A549 (cell line): ENCODE data around the gene PIGC.

Source experiments
- CTCF ChIP-seq: fragments of >200 bp; sonication (Bioruptor Twin); formaldehyde crosslinking; IDR thresholded peaks from 3 replicates; pipeline ENCODE4 v1.5.1; 2016
- EP300 ChIP-seq, 2 experiments: fragments of >200 bp; sonication (Bioruptor Twin); formaldehyde crosslinking; IDR thresholded peaks; 2 replicates in 1 of 2; 3 replicates in 1 of 2; pipeline ENCODE4 v1.6.1; 2016 to 2017
- ESRRA ChIP-seq: fragments of 150-350 bp; IDR thresholded peaks from 2 replicates; pipeline ENCODE4 v1.6.1; 2014; ENCODE audit warnings: mild to moderate bottlenecking, low read length, borderline replicate concordance
- HMGXB4 ChIP-seq: fragments of 250-450 bp; sonication (Bioruptor Pico); IDR thresholded peaks from 2 replicates; pipeline ENCODE4 v1.5.0; 2021; ENCODE audit warnings: mild to moderate bottlenecking, moderate library complexity, borderline replicate concordance
- HOXB5 ChIP-seq: fragments of 250-450 bp; sonication (Bioruptor Pico); IDR thresholded peaks from 2 replicates; pipeline ENCODE4 v1.5.0; 2020; ENCODE audit warnings: mild to moderate bottlenecking, moderate library complexity
- MAZ ChIP-seq: fragments of 150-350 bp; IDR thresholded peaks from 2 replicates; pipeline ENCODE4 v1.6.1; 2014; ENCODE audit warnings: antibody characterized with exemption, low read depth, low read length, borderline replicate concordance
- RAD21 ChIP-seq, 2 experiments: fragments of >200 bp in 1 of 2; sonication (Bioruptor Twin) in 1 of 2; formaldehyde crosslinking in 1 of 2; IDR thresholded peaks in 1 of 2; conservative IDR thresholded peaks in 1 of 2; 2 replicates in 1 of 2; 3 replicates in 1 of 2; pipeline ENCODE4 v1.6.1; 2012 to 2018; ENCODE audit warnings: inconsistent platforms in 1 of 2
- RCOR1 ChIP-seq: fragments of 150-350 bp; IDR thresholded peaks from 2 replicates; pipeline ENCODE4 v1.6.1; 2014; ENCODE audit warnings: antibody characterized with exemption, low read length, low read depth
- SREBF2 ChIP-seq: fragments of 450-650 bp; IDR thresholded peaks from 2 replicates; pipeline ENCODE4 v1.6.1; 2014; ENCODE audit warnings: mild to moderate bottlenecking, moderate library complexity
- TF ChIP-seq, protein P1 (sequence below): fragments of 450-650 bp; IDR thresholded peaks from 2 replicates; pipeline ENCODE4 v1.6.1; 2014; ENCODE audit warnings: antibody characterized with exemption

DNA sequence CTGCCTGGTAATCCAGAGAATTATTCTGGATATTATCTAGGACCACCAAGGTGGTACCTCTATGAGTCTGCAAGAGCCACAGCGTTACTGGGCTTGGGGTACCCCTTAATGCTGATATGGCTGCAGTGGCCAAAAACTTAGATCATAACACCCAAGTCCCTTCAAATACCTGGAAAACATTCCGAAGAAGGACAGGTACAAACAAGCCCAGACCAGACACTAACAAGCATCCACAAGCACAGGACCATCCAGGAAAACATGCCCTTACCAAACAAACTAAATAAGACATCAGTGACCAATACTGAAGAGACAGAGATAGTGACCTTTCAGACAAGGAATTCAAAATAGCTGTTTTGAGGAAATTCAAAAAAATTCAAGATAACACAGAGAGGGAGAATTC, 20.5 kb downstream of the PIGC start:
- no peak for TF ChIP-seq MAZ
- TF ChIP-seq RCOR1: no peak
- no peak for TF ChIP-seq CTCF
- no peak for TF ChIP-seq ESRRA
- no peak for TF ChIP-seq HOXB5 (CRISPR knock-in tag)
- TF ChIP-seq EP300 (IDR thresholded peaks at IDR 0.05): no peak
- TF ChIP-seq, protein P1, sequence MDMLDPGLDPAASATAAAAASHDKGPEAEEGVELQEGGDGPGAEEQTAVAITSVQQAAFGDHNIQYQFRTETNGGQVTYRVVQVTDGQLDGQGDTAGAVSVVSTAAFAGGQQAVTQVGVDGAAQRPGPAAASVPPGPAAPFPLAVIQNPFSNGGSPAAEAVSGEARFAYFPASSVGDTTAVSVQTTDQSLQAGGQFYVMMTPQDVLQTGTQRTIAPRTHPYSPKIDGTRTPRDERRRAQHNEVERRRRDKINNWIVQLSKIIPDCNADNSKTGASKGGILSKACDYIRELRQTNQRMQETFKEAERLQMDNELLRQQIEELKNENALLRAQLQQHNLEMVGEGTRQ: no peak
- no peak for TF ChIP-seq HMGXB4 (CRISPR knock-in tag)
- no peak for TF ChIP-seq RAD21 (conservative IDR thresholded peaks at IDR 0.05 in 1 of 2, IDR thresholded peaks at IDR 0.05 in 1 of 2)
- TF ChIP-seq SREBF2: no peak
